ENCODE data around the gene ZNF710.

GRCh38 chr15:90097475-90097874, 96.4 kb downstream of the ZNF710 start:
- TF ChIP-seq POLR2A (IDR thresholded peaks at IDR 0.05; ENCODE audit: low read length) (no peak), GATA1 (IDR thresholded peaks at IDR 0.05; ENCODE audit: low read depth, low read length) (no peak)

All from erythroblast (primary cell).